ENCODE results near the gene ATP6AP2.
A peak's percentile ranks its signal among the peaks of the same experiment; 100 is the strongest.
"Not testable (repeated sequence)": the region's sequence is repeated elsewhere in the genome, so short reads cannot be mapped to it uniquely, and the experiment has no call there.

The ATP6AP2 gene

DNA sequence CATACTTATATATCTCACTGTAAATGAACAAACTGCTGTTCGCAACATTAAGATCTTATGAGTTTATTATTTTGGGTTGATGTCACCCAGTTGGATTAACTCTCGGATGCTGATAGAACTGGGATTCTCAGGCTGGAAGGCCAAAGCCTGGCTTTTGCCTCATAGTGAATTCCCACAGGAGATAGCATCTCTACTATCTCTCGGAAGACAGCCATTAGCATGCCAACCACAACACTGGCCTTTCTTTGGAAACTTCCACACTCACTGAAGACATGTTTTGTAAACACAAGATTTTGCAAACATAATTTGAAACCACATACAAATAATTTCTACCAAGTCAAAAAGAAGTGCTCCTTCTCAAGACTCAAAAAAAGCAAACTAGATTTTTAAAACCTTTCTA, 4.5 kb upstream of the ATP6AP2 start:
- DNase-seq = no peak

GRCh38 chrX:40578039-40578695, 2.6 kb upstream of the ATP6AP2 start:
- peak; percentile 14 for DNase-seq

DNA sequence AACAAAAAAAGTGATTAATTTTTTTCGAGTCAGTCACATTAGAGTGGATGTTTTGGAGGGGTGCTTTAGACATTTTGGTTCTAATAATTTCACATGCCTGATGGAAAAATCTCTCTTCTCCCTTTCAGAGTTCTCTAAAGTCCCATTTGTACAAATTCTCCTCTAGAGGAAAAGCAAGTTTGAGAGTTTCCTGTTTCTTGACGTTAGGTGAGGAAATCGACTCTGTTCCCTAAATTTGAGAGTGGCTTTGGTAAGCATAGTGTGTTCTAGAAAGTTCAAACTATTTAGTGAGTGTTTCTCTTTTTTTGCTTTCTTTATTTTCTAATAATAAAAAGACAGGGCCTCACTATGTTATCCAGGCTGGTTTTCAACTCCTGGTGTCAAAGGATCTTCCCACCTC, 1.6 kb upstream of the ATP6AP2 start:
- peak; percentile 14 for DNase-seq

- DNase-seq = no peak
Measured at GRCh38 chrX:40579900-40580536, 752 bp upstream of the ATP6AP2 start.

GRCh38 chrX:40581336-40581920, 658 bp downstream of the ATP6AP2 start:
- no peak for DNase-seq

DNA sequence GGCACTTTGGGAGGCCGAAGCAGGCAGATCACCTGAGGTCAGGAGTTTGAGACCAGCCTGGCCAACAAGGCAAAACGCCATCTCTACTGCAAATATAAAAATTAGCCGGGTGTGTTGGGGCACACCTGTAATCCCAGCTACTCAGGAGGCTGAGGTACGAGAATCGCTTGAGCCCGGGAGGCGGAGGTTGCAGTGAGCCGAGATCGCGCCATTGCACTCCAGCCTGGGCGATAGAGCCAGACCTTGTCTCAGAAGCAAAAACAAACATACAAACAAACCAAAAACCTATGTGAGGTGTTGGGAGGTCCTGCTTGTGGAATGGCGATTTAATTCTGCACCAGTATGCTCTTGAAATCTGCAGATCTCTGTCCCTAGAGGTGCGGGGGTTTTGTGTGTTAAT, 1.4 kb downstream of the ATP6AP2 start:
- DNase-seq = not testable (repeated sequence)

DNA sequence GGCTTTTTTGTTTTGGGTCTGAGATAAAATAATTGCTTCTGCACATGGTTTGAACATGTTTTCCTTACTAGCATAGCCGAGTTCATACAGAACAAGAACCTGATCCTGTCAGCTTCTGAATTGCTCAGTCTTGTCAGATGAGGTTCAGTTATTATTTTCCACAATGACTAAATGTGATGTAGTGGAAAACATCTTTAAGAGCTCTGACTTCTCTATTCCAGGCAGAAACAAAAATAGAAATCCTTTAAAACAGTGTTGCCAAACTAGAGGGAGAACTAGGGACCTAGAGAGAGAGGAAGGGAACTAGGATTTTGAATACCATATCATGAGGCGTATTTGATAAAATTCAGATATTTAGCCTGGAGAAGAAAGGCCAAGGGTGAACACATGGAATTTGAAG, 2.0 kb downstream of the ATP6AP2 start:
- DNase-seq = peak; percentile 17

DNA sequence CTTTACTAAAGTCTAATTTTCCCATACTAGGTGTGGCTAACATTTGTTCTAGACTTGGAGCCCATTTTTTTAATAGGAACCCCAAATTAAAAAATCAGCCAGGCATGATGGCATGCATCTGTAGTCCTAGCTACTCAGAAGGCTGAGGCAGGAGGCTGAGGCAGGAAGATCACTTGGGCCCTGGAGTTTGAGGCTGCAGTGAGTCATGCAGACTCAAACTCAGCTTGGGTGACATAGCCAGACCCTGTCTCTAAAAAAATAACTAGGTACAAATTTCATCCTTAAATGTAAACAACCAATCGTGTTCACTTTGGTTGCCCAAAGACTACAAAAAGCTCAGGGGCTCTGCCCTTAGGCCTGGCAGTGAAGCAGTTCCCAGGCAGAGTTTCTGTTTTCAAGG, 6.9 kb downstream of the ATP6AP2 start:
- not testable (repeated sequence) for DNase-seq

DNA sequence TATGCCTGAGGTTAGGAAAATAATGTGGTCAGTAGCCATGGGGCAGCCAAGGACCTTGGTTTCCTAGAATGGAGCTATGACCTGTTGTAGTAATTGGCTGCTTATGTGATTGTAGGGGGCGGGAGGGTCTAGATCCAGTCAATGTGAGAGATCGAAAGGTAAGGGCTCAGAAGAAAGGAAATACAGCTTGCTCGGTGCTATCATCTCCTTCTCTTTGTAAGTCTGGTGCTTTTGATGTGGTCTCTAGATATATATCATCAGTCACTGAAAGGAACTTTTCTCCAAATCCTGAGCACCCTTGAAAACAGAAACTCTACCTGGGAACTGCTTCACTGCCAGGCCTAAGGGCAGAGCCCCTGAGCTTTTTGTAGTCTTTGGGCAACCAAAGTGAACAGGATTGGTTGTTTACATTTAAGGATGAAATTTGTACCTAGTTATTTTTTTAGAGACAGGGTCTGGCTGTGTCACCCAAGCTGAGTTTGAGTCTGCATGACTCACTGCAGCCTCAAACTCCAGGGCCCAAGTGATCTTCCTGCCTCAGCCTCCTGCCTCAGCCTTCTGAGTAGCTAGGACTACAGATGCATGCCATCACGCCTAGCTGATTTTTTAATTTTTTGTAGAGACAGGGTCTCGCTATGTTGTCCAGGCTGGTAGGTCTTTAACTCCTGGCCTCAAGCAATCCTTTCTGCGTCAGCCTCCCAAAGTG, 9.0 kb downstream of the ATP6AP2 start:
- DNase-seq = not testable (repeated sequence)

- DNase-seq = no peak
Measured at GRCh38 chrX:40603446-40603845, 22.7 kb downstream of the ATP6AP2 start.

DNA sequence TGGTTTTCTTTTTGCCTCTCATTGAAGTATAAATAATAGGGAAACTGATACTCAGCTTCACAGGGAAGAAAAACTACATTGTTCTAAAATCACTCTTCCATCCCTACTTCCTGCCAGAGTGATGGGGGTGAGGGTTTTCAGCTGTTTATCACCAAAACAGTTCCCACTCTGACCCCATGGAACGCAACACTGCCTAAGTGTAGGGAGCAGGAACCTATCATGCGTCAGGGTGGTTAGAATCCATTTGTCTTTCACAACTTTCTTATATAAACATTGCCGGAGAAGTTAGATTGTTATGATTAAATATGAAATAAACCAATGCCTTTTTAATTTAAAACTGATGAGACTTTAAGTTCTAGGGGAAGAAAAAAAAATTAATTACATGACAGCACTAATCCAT, 26.6 kb downstream of the ATP6AP2 start:
- DNase-seq = no peak

DNA sequence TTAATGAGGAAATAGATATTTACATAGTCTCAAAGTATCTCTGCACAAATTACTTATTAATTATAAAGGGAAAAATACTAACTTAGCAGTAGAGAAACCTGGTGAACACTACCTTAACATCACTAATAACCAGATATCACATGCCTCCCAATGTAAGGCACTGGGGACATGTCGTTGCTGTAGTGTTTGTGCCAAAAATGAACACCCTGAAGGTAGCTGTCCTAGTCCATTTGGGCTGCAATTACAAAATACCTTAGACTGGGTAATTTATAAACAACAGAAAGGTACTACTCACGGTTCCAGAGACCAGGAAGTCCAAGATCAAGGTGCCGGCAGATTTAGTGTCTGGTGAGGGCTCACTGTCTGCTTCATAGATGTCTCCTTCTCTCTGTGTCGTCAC, 31.7 kb downstream of the ATP6AP2 start:
- DNase-seq = no peak

DNA sequence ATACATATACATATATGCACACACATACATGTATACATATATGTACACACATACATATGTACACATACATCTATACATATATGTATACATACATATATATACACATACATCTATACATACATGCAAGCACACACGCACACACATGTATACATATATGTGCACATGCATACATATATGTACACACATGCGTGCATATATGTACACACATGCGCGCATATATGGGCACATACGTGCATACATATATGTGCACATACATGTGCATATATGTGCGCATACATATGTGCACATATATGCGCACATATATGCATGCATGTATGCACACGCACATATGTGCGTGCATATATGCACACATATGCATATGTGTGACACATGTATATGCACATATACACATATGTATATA, 35.2 kb downstream of the ATP6AP2 start:
- DNase-seq = no peak

DNA sequence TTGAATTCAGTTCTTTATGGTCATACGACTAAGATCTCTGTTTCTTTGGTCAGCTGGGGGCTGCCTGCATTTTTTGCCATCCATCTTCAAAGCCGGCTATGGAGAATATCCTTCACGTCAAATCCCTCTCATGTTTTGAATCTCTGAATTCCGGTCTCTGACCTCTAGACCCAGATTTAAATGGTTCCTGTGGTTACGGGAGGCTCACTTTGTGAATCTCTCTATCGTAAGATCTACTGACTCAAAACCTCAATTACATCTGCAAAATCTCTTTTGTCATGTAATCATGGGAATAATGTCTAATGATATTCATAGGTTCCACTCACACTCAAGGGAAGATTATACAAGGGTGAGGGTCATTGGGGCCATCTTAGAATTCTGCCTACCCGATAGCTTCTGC, 36.8 kb downstream of the ATP6AP2 start:
- DNase-seq = no peak

GRCh38 chrX:40622479-40623138, 41.8 kb downstream of the ATP6AP2 start:
- DNase-seq = no peak

- DNase-seq = no peak
Measured at GRCh38 chrX:40623139-40623536, 42.4 kb downstream of the ATP6AP2 start, which contains the start of gene MPC1L. TSS of gene MPC1L (plus strand) at chrX:40623428. CDS start at chrX:40623566, 138 bp downstream.

DNA sequence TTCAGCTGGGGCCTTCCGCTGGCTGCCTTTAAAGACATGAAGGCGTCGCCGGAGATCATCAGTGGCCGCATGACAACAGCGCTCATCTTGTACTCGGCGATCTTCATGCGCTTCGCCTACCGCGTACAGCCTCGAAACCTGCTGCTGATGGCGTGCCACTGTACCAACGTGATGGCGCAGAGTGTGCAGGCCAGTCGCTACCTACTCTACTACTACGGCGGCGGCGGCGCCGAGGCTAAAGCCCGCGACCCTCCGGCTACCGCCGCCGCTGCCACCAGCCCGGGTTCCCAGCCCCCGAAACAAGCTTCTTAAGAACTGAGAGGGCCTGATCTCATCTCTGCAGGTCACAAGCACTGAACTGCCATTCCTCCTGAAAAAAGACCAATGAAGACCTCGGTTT, 42.9 kb downstream of the ATP6AP2 start:
- no peak for DNase-seq

DNA sequence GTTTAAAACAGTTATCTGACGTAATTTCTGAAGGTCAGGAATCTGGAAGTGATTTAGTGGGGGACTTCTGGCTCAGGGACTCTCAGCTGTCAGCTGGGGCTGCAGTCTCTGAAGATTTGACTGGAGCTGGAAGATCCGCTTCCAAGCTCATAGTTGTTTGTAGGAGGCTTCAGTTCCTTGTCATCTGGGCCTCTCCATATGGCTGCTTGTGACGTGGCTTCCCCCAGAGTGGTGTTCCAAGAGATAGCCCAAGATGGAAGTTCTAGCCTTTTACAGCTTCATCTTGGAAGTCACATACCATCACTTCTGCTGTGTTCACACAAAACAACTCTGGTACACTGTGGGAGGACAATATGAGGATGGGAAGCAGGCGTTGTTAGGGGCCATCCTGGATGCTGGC, 44.5 kb downstream of the ATP6AP2 start:
- DNase-seq = no peak

DNA sequence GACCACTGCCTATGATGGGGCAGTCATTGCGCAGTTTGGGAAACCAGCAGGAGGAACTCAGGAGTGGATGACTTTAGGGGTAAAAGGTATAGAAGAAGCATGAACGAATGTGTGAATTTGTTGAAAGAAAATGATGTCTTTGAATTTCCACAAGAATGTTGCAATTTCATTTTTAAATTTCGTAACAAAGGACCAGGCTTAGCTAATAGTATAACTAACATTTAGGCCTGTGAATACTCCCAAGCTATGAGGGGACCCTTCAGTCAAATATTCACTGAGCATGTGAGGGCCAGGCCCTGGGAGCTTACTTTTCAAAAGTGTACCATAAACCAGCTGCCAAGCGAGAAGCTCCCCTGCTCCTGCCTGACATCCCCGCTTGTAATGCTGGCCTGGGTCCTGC, 47.7 kb downstream of the ATP6AP2 start:
- DNase-seq = peak; percentile 38

- peak; percentile 25 for DNase-seq
Measured at GRCh38 chrX:40632199-40632598, 51.4 kb downstream of the ATP6AP2 start.

- no peak for DNase-seq
Measured at GRCh38 chrX:40637687-40638086, 56.9 kb downstream of the ATP6AP2 start.

GRCh38 chrX:40644176-40644575, 63.4 kb downstream of the ATP6AP2 start:
- peak; percentile 93 for DNase-seq

GRCh38 chrX:40644821-40645358, 64.1 kb downstream of the ATP6AP2 start:
- peak; percentile 89 for DNase-seq

Measured in MV-4-11 (cell line).